NCI-H128 (cell line): ENCODE measurements around the gene CLDN20.
"Not testable (repeated sequence)": the region's sequence is repeated elsewhere in the genome, so short reads cannot be mapped to it uniquely, and the experiment has no call there.

Experiments used
- DNase-seq: peaks from one replicate; lab custom pipeline; 2025; ENCODE audit not compliant: unreplicated experiment; lab: John Stamatoyannopoulos, UW

The CLDN20 gene

DNA sequence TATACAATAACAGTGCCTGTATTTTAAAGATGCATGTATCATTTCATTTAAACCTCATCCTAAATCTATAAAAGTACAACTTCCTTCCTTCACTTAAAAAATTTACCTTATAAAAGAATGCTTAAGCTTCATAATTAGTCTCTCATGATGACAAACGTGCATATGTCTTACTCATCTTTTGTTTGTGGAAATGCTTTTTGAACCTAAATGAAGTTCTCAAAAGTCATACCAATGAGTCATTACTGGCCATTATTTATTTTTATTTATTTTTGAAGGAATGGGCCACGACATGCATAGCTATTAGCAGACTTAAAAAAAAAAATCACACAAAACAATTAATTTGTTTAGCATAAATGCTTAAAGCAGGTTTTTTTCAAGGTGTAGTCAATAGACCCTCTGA is 46.8 kb downstream of the CLDN20 start:
- no peak for DNase-seq

DNA sequence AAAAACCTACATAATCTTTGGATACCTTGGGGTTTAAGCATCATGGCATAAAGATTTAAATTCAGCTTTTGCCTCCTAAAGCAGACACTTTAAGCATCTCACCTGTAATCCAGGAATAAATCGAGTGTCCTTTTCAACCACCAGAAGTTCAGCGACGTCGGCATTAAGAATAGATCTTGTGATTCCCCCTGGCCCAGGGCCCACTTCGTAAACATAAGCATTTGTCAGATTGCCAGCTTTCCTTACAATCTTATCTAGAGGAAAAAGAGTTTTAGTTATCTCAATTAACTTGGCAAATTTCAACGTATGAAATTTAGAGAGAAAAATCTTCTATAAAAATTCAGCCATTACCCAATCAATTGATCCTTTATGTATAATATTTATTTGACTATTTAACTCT is 47.3 kb downstream of the CLDN20 start:
- no peak for DNase-seq

DNA sequence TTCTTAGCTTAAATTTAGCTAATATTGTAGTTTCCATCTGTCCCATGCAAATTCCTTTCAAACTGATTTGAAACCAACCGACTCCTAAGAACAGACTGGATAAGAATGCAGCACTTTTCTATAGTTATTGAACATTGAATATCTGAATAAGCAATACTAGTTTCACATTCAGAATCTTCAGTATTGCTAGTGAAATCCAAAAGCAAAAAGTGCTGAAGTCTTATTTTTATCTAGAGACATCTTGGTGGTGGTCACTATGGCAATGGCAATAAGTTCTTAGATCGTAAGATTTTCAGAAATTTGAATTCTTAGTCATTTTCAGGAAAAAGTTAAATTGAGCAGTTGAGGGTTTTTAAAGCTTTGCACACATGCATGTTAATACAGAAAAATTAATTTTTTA is 47.8 kb downstream of the CLDN20 start:
- no peak for DNase-seq

DNA sequence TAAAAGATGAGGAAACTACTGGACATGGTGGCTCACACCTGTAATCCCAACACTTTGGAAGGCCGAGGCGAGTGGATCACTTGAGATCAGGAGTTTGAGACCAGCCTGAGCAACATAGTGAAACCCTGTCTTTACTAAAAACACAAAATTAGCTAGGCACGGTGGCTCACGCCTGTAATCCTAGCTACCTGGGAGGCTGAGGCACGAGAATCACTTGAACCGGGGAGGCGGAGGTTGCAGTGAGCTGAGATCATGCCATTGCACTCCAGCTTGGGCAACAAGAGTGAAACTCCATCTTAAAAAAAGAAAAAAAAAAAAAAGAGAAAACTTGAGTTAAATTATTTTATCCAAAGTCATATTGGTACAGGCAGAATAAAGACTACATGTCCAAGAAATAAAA is 49.1 kb downstream of the CLDN20 start:
- DNase-seq = not testable (repeated sequence)

DNA sequence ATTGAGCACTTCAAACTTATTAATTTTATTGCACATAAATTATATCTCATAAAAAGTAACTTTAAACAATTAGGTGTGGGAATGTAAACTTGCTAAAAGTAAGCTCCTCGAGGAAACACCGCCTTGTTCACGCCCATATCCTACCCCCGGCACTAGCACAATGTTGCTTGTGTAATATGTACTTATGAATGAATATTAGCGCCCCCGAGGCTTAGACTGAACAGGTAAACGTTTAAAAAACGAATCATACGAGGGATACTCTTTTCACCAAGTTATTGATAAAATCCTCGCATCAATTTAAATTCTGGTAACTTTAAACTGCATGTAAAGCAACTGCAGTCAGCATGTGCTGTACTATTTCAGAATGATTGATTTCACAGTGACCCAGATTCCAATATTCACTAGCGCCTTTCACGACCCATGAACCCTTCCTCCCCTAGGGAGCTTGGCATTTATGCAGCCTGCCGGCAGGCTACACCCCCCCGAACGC is 49.8 kb downstream of the CLDN20 start:
- DNase-seq = no peak

DNA sequence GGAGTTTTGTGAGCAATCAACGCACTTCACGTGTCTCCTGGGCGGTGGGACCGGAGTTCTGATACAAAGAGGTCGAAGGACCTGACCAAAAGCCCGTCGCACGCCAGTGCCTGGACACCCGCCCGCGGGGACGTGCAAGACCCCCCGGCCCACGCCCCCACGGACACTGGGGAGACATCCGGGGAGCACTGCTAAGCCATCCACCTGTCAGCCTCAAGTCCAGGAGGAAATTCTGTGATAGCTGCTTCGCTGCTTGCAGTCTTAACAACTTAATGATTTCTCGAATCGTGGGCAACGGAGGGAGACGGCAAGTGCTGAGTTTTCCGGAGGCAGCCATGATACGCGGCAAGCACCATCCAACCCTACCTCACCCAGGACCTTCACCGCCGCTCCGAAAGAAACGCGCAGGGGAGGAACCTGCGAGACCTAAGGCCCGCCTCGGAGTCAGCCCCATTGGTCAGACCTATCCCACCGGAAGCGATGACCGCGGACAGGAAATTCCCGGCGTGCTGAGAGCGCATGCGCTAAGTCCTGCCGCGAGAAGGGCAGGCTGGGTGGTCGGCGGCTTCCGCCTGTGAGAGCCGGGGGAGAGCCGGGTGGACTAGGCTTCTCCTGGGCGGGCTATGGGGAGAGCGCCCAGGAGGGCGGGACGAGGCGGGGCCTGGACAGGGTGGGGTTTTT is 50.4 kb downstream of the CLDN20 start, which contains the start of gene TFB1M:
TSS of gene TFB1M (minus strand) at position 393 of the 681 bp plus-strand sequence. CDS start at position 337, 56 bp downstream.
- DNase-seq = peak; percentile 98

DNA sequence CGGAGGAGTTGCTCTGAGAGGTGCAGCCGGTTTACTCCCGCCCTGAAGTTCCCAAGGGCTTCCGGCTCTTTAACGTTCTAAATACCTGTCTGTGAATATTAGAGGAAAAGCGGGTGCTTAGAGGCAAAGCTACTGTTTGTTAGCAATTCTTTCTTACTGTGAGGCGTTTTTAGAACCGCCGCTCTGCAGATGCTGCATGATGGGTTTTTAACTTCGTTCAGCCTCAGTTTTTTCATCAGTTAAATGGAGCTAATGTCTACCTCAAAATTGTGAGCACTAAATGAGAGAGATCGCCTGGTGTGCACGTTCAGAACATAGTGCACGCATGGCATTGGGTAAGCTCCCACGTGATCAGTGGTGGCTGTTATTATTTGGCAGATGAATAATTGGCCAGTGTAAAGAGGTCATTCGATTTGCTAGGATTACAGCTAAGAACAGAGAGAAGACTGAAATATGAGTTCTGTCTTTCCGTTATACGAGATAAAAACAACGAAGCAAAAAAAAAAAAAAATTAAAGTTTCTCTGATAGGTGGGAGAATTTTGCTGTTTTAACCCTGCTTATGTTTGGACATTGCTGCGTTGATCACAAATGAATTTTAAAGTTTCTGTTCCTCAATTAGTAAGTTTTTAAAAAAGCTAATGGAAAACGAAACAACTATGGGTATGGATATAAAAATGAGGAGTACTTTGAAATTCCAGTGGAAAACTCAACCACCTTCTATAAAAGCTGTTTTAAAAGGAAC is 51.1 kb downstream of the CLDN20 start:
- no peak for DNase-seq

DNA sequence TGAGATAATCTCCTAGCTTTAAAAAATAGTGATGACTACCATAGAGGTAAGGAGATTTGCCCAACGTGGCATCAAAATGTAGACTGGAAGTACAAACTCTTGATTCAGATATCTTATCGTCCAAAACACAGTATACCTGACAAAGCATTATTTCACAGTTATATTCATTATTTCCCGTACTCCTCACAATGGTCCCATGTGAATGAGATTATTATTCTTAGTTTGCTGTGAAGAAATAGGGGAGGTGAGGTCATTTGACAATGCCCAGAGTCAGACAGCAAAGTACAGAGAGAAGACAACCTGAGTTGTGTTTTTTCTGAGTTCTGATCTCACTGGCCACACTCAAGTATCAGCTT is 51.7 kb downstream of the CLDN20 start:
- DNase-seq = no peak

DNA sequence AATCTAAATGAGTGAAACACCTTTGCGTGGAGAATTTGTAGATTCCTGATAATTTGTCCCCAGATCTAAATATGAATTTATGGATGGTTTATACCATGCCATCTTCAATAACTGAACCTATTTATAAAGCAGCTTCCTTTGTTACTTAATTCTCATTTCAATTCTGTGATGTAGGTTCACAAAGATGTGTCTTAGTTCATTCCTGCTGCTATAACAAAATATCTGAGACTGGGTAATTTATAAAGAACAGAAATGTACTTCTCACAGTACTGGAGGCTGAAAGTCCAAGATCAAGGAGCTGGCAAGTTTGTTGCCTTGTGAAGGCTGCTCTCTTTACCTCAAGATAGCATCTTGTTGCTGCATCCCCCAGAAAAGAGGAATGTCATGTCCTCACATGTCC is 52.6 kb downstream of the CLDN20 start:
- no peak for DNase-seq

DNA sequence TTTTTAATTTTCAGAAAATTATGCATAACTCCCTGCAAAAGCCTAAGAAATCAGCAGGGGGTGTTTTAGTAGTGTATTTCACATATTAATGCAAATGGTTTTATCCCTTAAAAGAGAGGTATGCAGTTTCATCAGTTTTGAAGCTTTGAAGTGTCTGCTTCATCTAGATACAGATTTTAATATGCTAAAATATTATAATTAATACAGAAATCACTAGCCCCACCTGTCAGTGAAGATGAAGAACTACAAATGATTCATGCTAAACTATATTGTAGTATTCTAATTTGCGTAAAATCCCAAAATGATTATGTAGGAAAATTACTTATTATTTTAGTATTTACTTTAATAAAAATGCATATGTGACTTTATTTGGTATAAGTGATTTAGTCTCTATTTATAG is 53.4 kb downstream of the CLDN20 start:
- no peak for DNase-seq

DNA sequence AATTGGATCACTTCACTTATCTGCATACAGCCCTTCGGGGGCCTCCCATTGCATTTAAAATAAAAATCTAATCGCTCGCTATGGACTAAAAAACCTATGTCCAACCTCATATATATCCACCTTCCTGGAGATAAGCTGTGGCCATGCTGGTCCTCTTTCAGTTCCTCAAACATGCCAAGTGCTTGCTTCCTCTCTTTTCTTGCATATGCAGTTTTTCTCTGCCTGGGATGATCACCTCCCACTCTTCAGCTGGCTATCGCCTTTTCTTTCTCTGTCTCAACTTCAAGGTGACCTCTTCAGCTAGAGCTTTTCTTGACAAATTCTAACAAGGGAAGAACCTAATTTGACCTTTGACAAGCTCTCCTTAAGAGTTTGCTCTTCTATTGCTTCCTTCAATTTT is 56.1 kb downstream of the CLDN20 start:
- no peak for DNase-seq

DNA sequence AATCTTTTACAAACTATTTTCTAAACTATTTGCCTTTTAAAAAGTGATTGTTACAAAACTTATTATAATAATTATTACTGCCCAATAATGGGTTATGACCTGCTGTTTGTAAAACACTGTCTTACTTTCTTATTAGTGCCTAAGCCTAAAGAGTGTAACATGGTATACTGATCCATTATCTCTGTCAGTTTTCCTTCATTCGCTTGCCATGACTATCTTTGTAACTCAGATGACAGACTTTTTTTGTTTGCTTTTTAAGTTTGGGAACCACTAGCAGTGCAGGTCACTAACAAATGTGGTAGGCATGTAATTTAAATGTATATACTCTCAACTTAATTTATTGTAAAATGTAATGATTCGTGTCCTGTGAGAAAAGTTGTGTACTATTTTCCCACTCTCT is 60.4 kb downstream of the CLDN20 start:
- no peak for DNase-seq

DNA sequence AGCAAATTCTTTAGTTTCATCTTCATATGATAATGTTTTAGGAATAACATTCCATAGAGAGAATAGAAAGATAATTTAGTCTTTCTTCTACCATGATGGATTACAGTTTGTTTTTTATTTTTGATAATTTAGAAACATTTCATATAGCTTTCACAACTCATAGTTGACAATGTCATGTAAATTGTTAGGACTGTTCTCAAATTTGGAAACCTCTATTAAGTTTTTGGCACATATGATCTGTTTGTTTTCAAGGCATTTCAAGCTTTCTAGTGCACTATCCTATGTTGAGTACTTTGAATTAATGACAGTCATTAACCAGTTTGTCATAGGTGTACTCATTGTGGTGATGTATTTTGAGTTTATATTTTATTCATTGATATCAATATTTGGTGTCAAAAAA is 61.2 kb downstream of the CLDN20 start:
- no peak for DNase-seq

DNA sequence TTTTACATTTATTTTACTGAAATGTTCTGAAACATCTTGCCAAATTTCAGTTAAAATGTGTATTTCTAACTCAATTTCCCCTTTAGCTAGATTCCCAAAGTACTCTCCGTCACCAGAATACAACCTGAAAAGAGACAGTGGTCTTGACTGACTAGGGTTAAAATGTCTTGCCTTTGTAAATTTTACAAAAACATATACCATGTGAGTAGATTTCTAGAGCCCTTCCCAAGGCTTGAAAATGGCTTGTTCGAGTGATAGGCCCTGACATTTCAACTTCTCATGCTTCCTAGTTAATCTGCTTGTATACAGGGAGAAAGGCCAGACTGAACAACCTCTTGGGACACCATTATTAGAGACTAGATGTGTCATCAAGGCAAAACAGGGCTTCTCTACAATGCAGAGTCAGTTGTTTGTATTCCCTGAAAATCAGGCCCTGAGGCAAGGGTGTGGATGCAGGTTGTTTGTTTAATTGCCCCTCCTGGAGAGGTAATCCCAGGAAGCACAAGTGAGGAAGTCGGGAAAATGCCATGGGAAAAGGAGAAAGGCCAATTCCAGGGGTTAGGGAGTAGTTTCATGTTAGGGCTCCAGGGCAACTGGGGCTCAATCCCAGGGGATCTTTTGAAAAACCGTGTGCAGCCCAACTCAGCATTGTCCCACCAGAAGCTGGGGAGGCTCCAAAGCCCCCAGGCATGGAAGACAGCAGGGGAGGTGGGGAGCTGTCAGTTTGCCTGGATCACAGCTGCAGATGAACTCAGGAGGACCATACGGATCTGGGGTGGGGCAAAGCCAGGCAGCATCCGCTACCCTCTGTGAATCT is 62.1 kb downstream of the CLDN20 start:
- no peak for DNase-seq
